HepG2 (cell line): ENCODE results near the gene CD69. TPM values are rescaled to one million over a fixed set of nuclear protein-coding genes. Genes with fewer than 3 reads are reported as not detected.

Source experiments
- ATAC-seq: fragments of 200-7000 bp; cut with Tn5 transposase; 3 replicates; pipeline ENCODE4 v1.9.1; 2020; ENCODE audit warnings: mild to moderate bottlenecking, moderate library complexity
- BruUV-seq: library from RNA; stranded (reverse); fragments of 400-500 nt; replicated peaks from 2 replicates; lab custom pipeline; 2021; lab: Mats Ljungman, UMichigan
- CTCF ChIA-PET: fragments of 300-600 bp; formaldehyde crosslinking; extraction: SDS; loops from one replicate; lab custom pipeline; 2021; ENCODE audit warnings: low total read pairs, inconsistent platforms, low intra/inter-chr PET ratio; lab: Yijun Ruan, JAX
- POLR2A ChIA-PET: fragments of 350-600 bp; sonication (Branson Sonifier 250); formaldehyde crosslinking; loops from one replicate; lab custom pipeline; 2020; ENCODE audit warnings: antibody characterized with exemption, inconsistent platforms; lab: Yijun Ruan, JAX
- DNase-seq: peaks from one replicate; pipeline ENCODE4 v3.0.0-alpha.2; 2015; ENCODE audit warnings: low spot score
- FAIRE-seq: peaks from 3 replicates; lab custom pipeline; 2011; peaks lifted over from hg19 to GRCh38; lab: Jason Lieb, UNC
- H2AFZ ChIP-seq: one replicate; pipeline ENCODE4 v1.6.1; 2011; ENCODE audit warnings: low read length, inconsistent platforms
- H3K27ac ChIP-seq: fragments of 300-600 bp; 3 replicates; pipeline ENCODE4 v1.8.0; 2011; ENCODE audit warnings: mixed run types, mild to moderate bottlenecking, mixed read lengths, low read length, inconsistent platforms; ENCODE audit not compliant: insufficient read depth; ENCODE audit errors: extremely low read length
- H3K27me3 ChIP-seq, 2 experiments: fragments of 200-600 bp in 1 of 2; 2 replicates in 1 of 2; 3 replicates in 1 of 2; pipeline versions ENCODE4 v1.6.0 to v1.8.0; 2011; ENCODE audit warnings: low read length in 2 of 2, mild to moderate bottlenecking in 2 of 2, moderate library complexity in 2 of 2, inconsistent platforms in 1 of 2; ENCODE audit not compliant: insufficient read depth in 2 of 2, control insufficient read depth in 1 of 2
- H3K36me3 ChIP-seq, 2 experiments: fragments of 200-600 bp in 1 of 2; replicated peaks in 1 of 2; 2 replicates in 1 of 2; 3 replicates in 1 of 2; pipeline versions ENCODE4 v1.5.1 to v1.8.0; 2011; ENCODE audit warnings: low read length in 2 of 2, inconsistent platforms in 1 of 2; ENCODE audit not compliant: insufficient read depth in 2 of 2, control insufficient read depth in 1 of 2
- H3K4me1 ChIP-seq: 2 replicates; pipeline ENCODE4 v1.5.1; 2012; ENCODE audit warnings: low read length, inconsistent platforms; ENCODE audit not compliant: insufficient read depth
- H3K4me2 ChIP-seq: 2 replicates; pipeline ENCODE4 v1.6.0; 2011; ENCODE audit warnings: low read depth, low read length, inconsistent platforms
- H3K4me3 ChIP-seq, 3 experiments: fragments of 200-600 bp in 1 of 3; sonication (generic), shearing (Covaris generic) in 1 of 3; replicated peaks in 1 of 3; 2 replicates each; pipeline ENCODE4 v1.5.1; 2011 to 2016; ENCODE audit warnings: low read length in 3 of 3, inconsistent platforms in 2 of 3, low read depth in 2 of 3, mild to moderate bottlenecking in 2 of 3, control low read depth in 1 of 3, mixed read lengths in 1 of 3; ENCODE audit not compliant: insufficient read depth in 1 of 3
- H3K79me2 ChIP-seq: one replicate; pipeline ENCODE4 v1.6.1; 2011; ENCODE audit warnings: low read length, inconsistent platforms; ENCODE audit not compliant: insufficient read depth
- H3K9ac ChIP-seq: 2 replicates; pipeline ENCODE4 v1.6.0; 2011; ENCODE audit warnings: mild to moderate bottlenecking, low read depth, low read length, inconsistent platforms; ENCODE audit not compliant: insufficient read depth
- H3K9me3 ChIP-seq: 2 replicates; pipeline ENCODE4 v1.5.1; 2012; ENCODE audit warnings: mild to moderate bottlenecking, low read length
- H4K20me1 ChIP-seq: 2 replicates; pipeline ENCODE4 v1.6.0; 2011; ENCODE audit warnings: inconsistent platforms, mild to moderate bottlenecking, low read length, moderate library complexity; ENCODE audit not compliant: insufficient read depth
- AGO1 ChIP-seq: fragments of 200-400 bp; formaldehyde crosslinking; IDR thresholded peaks from 2 replicates; pipeline ENCODE4 v1.6.1; 2017; ENCODE audit warnings: mild to moderate bottlenecking, low read depth, low read length, moderate library complexity; ENCODE audit not compliant: poor library complexity, severe bottlenecking
- CEBPB ChIP-seq: IDR thresholded peaks from 2 replicates; pipeline ENCODE4 v1.6.1; 2011; ENCODE audit warnings: low read depth, low read length, improper control_type of control experiment, borderline replicate concordance
- FOXP4 ChIP-seq: sonication (generic); formaldehyde crosslinking; IDR thresholded peaks from 2 replicates; pipeline ENCODE4 v1.4.0; 2020; ENCODE audit warnings: missing genetic modification reagents
- HDAC6 ChIP-seq: fragments of 200-600 bp; sonication (generic); IDR thresholded peaks from 2 replicates; pipeline ENCODE4 v1.7.0; 2017; ENCODE audit warnings: mild to moderate bottlenecking, antibody characterized with exemption, low read length, low read depth
- PTBP1 ChIP-seq: fragments of 200-400 bp; formaldehyde crosslinking; IDR thresholded peaks from 2 replicates; pipeline ENCODE4 v1.6.1; 2018; ENCODE audit warnings: low read length, low read depth; ENCODE audit not compliant: poor library complexity, severe bottlenecking
- SALL2 ChIP-seq: sonication (generic); formaldehyde crosslinking; IDR thresholded peaks from 2 replicates; pipeline ENCODE4 v1.8.1; 2023; ENCODE audit warnings: mild to moderate bottlenecking, missing genetic modification reagents, inconsistent platforms
- TOE1 ChIP-seq: sonication (generic); formaldehyde crosslinking; IDR thresholded peaks from 2 replicates; pipeline ENCODE4 v1.4.0; 2020; ENCODE audit warnings: mild to moderate bottlenecking, missing genetic modification reagents
- USF2 ChIP-seq, 2 experiments: sonication (generic) in 1 of 2; formaldehyde crosslinking in 1 of 2; IDR thresholded peaks; 2 replicates each; pipeline versions ENCODE4 v1.5.1 to v1.6.1; 2011 to 2020; ENCODE audit warnings: borderline replicate concordance in 1 of 2, low read depth in 1 of 2, low read length in 1 of 2, mild to moderate bottlenecking in 1 of 2, missing genetic modification reagents in 1 of 2, moderate library complexity in 1 of 2
- ZNF335 ChIP-seq: sonication (generic); formaldehyde crosslinking; IDR thresholded peaks from 2 replicates; pipeline ENCODE4 v1.4.0; 2020; ENCODE audit warnings: missing genetic modification reagents
- ZNF549 ChIP-seq: sonication (generic); formaldehyde crosslinking; IDR thresholded peaks from 2 replicates; pipeline ENCODE4 v1.5.0; 2020; ENCODE audit warnings: missing genetic modification reagents
- ZNF556 ChIP-seq: sonication (generic); formaldehyde crosslinking; IDR thresholded peaks from 2 replicates; pipeline ENCODE4 v1.4.0; 2020; ENCODE audit warnings: mild to moderate bottlenecking, missing genetic modification reagents, borderline replicate concordance
- ZNF576 ChIP-seq: sonication (generic); formaldehyde crosslinking; IDR thresholded peaks from 2 replicates; pipeline ENCODE4 v1.4.0; 2020; ENCODE audit warnings: mild to moderate bottlenecking, missing genetic modification reagents
- ZNF740 ChIP-seq: sonication (generic); formaldehyde crosslinking; IDR thresholded peaks from 2 replicates; pipeline ENCODE4 v1.4.0; 2020; ENCODE audit warnings: missing genetic modification reagents
- WGBS: methylation state at CpG from one replicate; pipeline ENCODE4 v1.1.6; 2017; ENCODE audit warnings: low lambda C conversion rate; 5-methylcytosine and 5-hydroxymethylcytosine counted together
- in situ Hi-C: cut with HindIII; loops from 2 replicates; pipeline ENCODE4 v1.10.0; 2017; ENCODE audit warnings: low pct_unique_long_range_greater_than_20kb; ENCODE audit not compliant: extremely low pct_ligation_motif_present
- intact Hi-C: fragments of 100-400 bp; cut with micrococcal nuclease; formaldehyde crosslinking; loops from one replicate; pipeline ENCODE4 v1.10.0; 2022; ENCODE audit not compliant: unreplicated experiment
- polyA plus RNA-seq, 8 experiments: library from polyadenylated mRNA; depleted of rRNA in 3 of 8; stranded (reverse) in 7 of 8; unstranded in 1 of 8; fragments of >200 nt; fragmentation: Illumina TruSeq in 4 of 8; extraction: Trizol in 4 of 8; gene quantifications; 2 replicates each; pipeline versions ENCODE4 v1.2.1 to v1.2.3, GENCODE V29; 2011 to 2016; ENCODE audit warnings: low read depth in 4 of 8, missing spikeins in 1 of 8, mixed read lengths in 1 of 8; ENCODE audit not compliant: insufficient read depth in 1 of 8
- total RNA-seq, 5 experiments: library from RNA; depleted of rRNA; stranded (reverse); fragments of >200 nt; fragmentation: Illumina TruSeq; extraction: Trizol; gene quantifications; 2 replicates each; pipeline ENCODE4 v1.2.3, GENCODE V29; 2016; ENCODE audit warnings: low read depth in 1 of 5

Gene CD69
- total and polyA plus RNA-seq, 2 of the 13 experiments (the other 11 are each of a cell fraction or from before 2014, with no cell fraction given), result not detected

- Histone ChIP-seq H3K36me3 (no peaks in the 10 kb centered on the region), H3K4me2 (no peak overlapping the region), H3K79me2 (no peaks in the 10 kb centered on the region), H2AFZ (no peak overlapping the region), H4K20me1 (no peaks in the 10 kb centered on the region), H3K4me3 (no peak overlapping the region), H3K4me1 (peaks cover 13% of the 10 kb centered on the region), H3K27ac (no peak overlapping the region), H3K9ac (no peak overlapping the region), H3K9me3 (no peaks in the 10 kb centered on the region), H3K27me3 (no peaks in the 10 kb centered on the region)
- in situ Hi-C loops, result no loop called here
- FAIRE-seq (no peak), DNase-seq (no peak), ATAC-seq (no peak)
- POLR2A ChIA-PET, result no interaction called here
- CTCF ChIA-PET, result no interaction called here
- intact Hi-C loops, result no loop called here
- TF ChIP-seq SALL2 (CRISPR knock-in tag) (no peak), FOXP4 (no peak), CEBPB (0 out of 2 replicates have a peak, but pooled peaks have one; percentile 12)
- no TSS peak for BruUV-seq
- WGBS, result 26% methylated on average over 2 of the region's 2 CpGs
Observed at GRCh38 chr12:9725213-9725870, 35.4 kb downstream of the CD69 start.

- WGBS, result 26% methylated on average over 1 of the region's 1 CpG
- Histone ChIP-seq H3K4me2 (no peak overlapping the region), H3K79me2 (no peaks in the 10 kb centered on the region), H3K4me3 (no peak overlapping the region), H3K4me1 (peaks cover 17% of the 10 kb centered on the region), H3K27ac (no peak overlapping the region), H3K27me3 (no peaks in the 10 kb centered on the region), H2AFZ (no peak overlapping the region), H4K20me1 (no peaks in the 10 kb centered on the region), H3K36me3 (no peaks in the 10 kb centered on the region), H3K9ac (no peak overlapping the region), H3K9me3 (no peaks in the 10 kb centered on the region)
- intact Hi-C loops, result no loop called here
- FAIRE-seq (no peak), DNase-seq (no peak), ATAC-seq (no peak)
- BruUV-seq, result no TSS peak
- ChIA-PET CTCF (no interaction called here), POLR2A (no interaction called here)
- in situ Hi-C loops, result no loop called here
- TF ChIP-seq ZNF335 (CRISPR knock-in tag), result no peak
- TF ChIP-seq ZNF740 (CRISPR knock-in tag), result no peak
- TF ChIP-seq ZNF556 (CRISPR knock-in tag), result no peak
- no peak for TF ChIP-seq TOE1 (CRISPR knock-in tag)
- no peak for TF ChIP-seq ZNF576 (CRISPR knock-in tag)
- TF ChIP-seq HDAC6, result no peak
- TF ChIP-seq AGO1, result no peak
- TF ChIP-seq ZNF549, result no peak
- no peak for TF ChIP-seq USF2 (IDR thresholded peaks at IDR 0.05; ENCODE audit: low read depth, low read length)
- no peak for TF ChIP-seq USF2 (CRISPR knock-in tag; IDR thresholded peaks at IDR 0.05; ENCODE audit: borderline replicate concordance)
- no peak for TF ChIP-seq PTBP1
Observed at GRCh38 chr12:9724023-9724422, 36.7 kb downstream of the CD69 start.
